Osteocyte (in vitro differentiated cells): ENCODE results near the gene SPAM1. TPM values are rescaled to one million over a fixed set of nuclear protein-coding genes. Genes with fewer than 3 reads are reported as not detected.
"Not testable (repeated sequence)": the region's sequence is repeated elsewhere in the genome, so short reads cannot be mapped to it uniquely, and the experiment has no call there.

Experiments used
- DNase-seq: peaks from one replicate; pipeline ENCODE4 v3.0.0; 2021; ENCODE audit warnings: mixed read lengths; ENCODE audit not compliant: unreplicated experiment; ENCODE audit errors: extremely low spot score
- H3K27ac Mint-ChIP-seq: one replicate; pipeline ENCODE4 v1.8.0; 2021; ENCODE audit warnings: mild to moderate bottlenecking, mixed read lengths; ENCODE audit not compliant: unreplicated experiment
- H3K27me3 Mint-ChIP-seq: one replicate; pipeline ENCODE4 v1.8.0; 2021; ENCODE audit warnings: mixed read lengths; ENCODE audit not compliant: unreplicated experiment
- H3K36me3 Mint-ChIP-seq: one replicate; pipeline ENCODE4 v1.8.0; 2021; ENCODE audit warnings: mixed read lengths; ENCODE audit not compliant: unreplicated experiment
- H3K4me1 Mint-ChIP-seq: one replicate; pipeline ENCODE4 v1.8.0; 2021; ENCODE audit warnings: mixed read lengths; ENCODE audit not compliant: unreplicated experiment
- H3K4me3 Mint-ChIP-seq: one replicate; pipeline ENCODE4 v1.8.0; 2021; ENCODE audit warnings: mild to moderate bottlenecking, moderate library complexity, mixed read lengths; ENCODE audit not compliant: unreplicated experiment
- H3K9me3 Mint-ChIP-seq: one replicate; pipeline ENCODE4 v1.8.0; 2021; ENCODE audit warnings: mixed read lengths; ENCODE audit not compliant: unreplicated experiment
- CTCF ChIP-seq: fragments of 200-600 bp; sonication (generic); IDR thresholded peaks from 2 replicates; pipeline ENCODE4 v1.5.0; 2021; ENCODE audit warnings: antibody characterized with exemption, mild to moderate bottlenecking, moderate library complexity
- total RNA-seq: library from RNA; stranded (reverse); gene quantifications from 2 replicates; pipeline ENCODE4 v1.2.1, GENCODE V29; 2021

SPAM1 gene
- total RNA-seq, 1 donor from 2014 or later: not detected

- Mint-ChIP-seq H3K27me3 (peaks cover 3% of the 10 kb centered on the region), H3K4me1 (no peaks in the 10 kb centered on the region), H3K36me3 (no peaks in the 10 kb centered on the region), H3K9me3 (peaks cover 2% of the 10 kb centered on the region), H3K4me3 (no peak overlapping the region), H3K27ac (no peak overlapping the region)
- TF ChIP-seq CTCF: no peak
- DNase-seq: no peak
These were observed 71.2 kb downstream of the SPAM1 start for GRCh38 chr7:123996327-123996625.

- H3K4me1 Mint-ChIP-seq: no peaks in the 10 kb centered on the region
These were observed 73.9 kb downstream of the SPAM1 start for GRCh38 chr7:123998921-123999320.

GRCh38 chr7:123999703-124000102 lies 74.7 kb downstream of the SPAM1 start:
- peaks cover 5% of the 10 kb centered on the region for H3K27me3 Mint-ChIP-seq
- H3K4me1 Mint-ChIP-seq: no peaks in the 10 kb centered on the region
- H3K9me3 Mint-ChIP-seq: peaks cover 18% of the 10 kb centered on the region
- no peak overlapping the region for H3K27ac Mint-ChIP-seq
- no peak overlapping the region for H3K4me3 Mint-ChIP-seq
- no peaks in the 10 kb centered on the region for H3K36me3 Mint-ChIP-seq
- TF ChIP-seq CTCF: no peak
- DNase-seq: no peak

More at GRCh38 chr7:123998921-123999320, 73.9 kb downstream of the SPAM1 start:
- Mint-ChIP-seq H3K27me3 (peaks cover 5% of the 10 kb centered on the region), H3K9me3 (peaks cover 17% of the 10 kb centered on the region), H3K36me3 (no peaks in the 10 kb centered on the region), H3K4me3 (no peak overlapping the region), H3K27ac (no peak overlapping the region)
- no peak for TF ChIP-seq CTCF
- no peak for DNase-seq

- not testable (repeated sequence) for H3K27ac Mint-ChIP-seq, H3K4me3 Mint-ChIP-seq, H3K36me3 Mint-ChIP-seq, DNase-seq, H3K4me1 Mint-ChIP-seq, H3K9me3 Mint-ChIP-seq, H3K27me3 Mint-ChIP-seq
These were observed 83.3 kb downstream of the SPAM1 start for GRCh38 chr7:124008296-124008695.

GRCh38 chr7:124009321-124009720 lies 84.3 kb downstream of the SPAM1 start:
- Mint-ChIP-seq H3K36me3 (no peaks in the 10 kb centered on the region), H3K9me3 (peaks cover 3% of the 10 kb centered on the region), H3K4me3 (no peak overlapping the region), H3K4me1 (no peaks in the 10 kb centered on the region), H3K27ac (no peak overlapping the region), H3K27me3 (peaks cover 4% of the 10 kb centered on the region)
- no peak for DNase-seq
- TF ChIP-seq CTCF: no peak

Other genes with a start within 250 kb of the SPAM1 start
- gene WASL, start 176.2 kb upstream of the SPAM1 start, total RNA-seq: 41.5 and 42.7 TPM in 2 replicates
- not detected in 2 replicates for gene HYAL4, start 80.1 kb upstream of the SPAM1 start, total RNA-seq
- not detected in 2 replicates for gene TMEM229A, start 107.8 kb downstream of the SPAM1 start, total RNA-seq